ENCODE measurements around the gene ELF2.
A peak's percentile ranks its signal among the peaks of the same experiment; 100 is the strongest.
"Not testable (repeated sequence)": the region's sequence is repeated elsewhere in the genome, so short reads cannot be mapped to it uniquely, and the experiment has no call there.

The ELF2 gene

GRCh38 chr4:139018501-139018900 lies 158.5 kb downstream of the ELF2 start:
- DNase-seq = no peak

- DNase-seq = no peak
Measured at GRCh38 chr4:139017861-139018260, 159.2 kb downstream of the ELF2 start.

- peak; percentile 16 for DNase-seq
Measured at GRCh38 chr4:139015948-139016471, 161.0 kb downstream of the ELF2 start.

- peak; percentile 88 for DNase-seq
Measured at GRCh38 chr4:139015269-139015947, 161.6 kb downstream of the ELF2 start, which contains the start of gene NOCT. Gene NOCT (plus strand): TSS chr4:139015781. CDS start chr4:139015982, 201 bp downstream.

- DNase-seq = no peak
Measured at GRCh38 chr4:139014371-139015268, 162.4 kb downstream of the ELF2 start.

GRCh38 chr4:139011225-139011950 lies 165.6 kb downstream of the ELF2 start:
- no peak for DNase-seq

GRCh38 chr4:139009702-139010101 lies 167.3 kb downstream of the ELF2 start:
- DNase-seq = no peak

- DNase-seq = not testable (repeated sequence)
Measured at GRCh38 chr4:139008278-139008677, 168.7 kb downstream of the ELF2 start.

- no peak for DNase-seq
Measured at GRCh38 chr4:139007640-139008039, 169.4 kb downstream of the ELF2 start.
